ENCODE results near the gene TIMM10. TPM values are rescaled to one million over a fixed set of nuclear protein-coding genes. Genes with fewer than 3 reads are reported as not detected.

The TIMM10 gene
- total RNA-seq, 1 donor = 25.7 TPM

GRCh38 chr11:57500515-57500914 is 30.0 kb downstream of the TIMM10 start:
- Histone ChIP-seq H3K27me3 (ENCODE audit: insufficient read depth, low read length) (no peaks in the 10 kb centered on the region), H4K20me1 (ENCODE audit: insufficient read depth, low read length) (no peaks in the 10 kb centered on the region), H3K4me3 (ENCODE audit: insufficient read depth, low read length) (no peak overlapping the region), H3K4me1 (ENCODE audit: insufficient read depth, low read length) (peaks cover 9% of the 10 kb centered on the region), H3K4me2 (ENCODE audit: insufficient read depth, low read length) (no peak overlapping the region), H3K79me2 (ENCODE audit: insufficient read depth, low read length) (no peaks in the 10 kb centered on the region), H2AFZ (ENCODE audit: low read length) (no peak overlapping the region), H3K36me3 (ENCODE audit: insufficient read depth, low read length) (no peaks in the 10 kb centered on the region), H3K9me3 (ENCODE audit: low read depth, low read length) (no peaks in the 10 kb centered on the region), H3K27ac (ENCODE audit: low read depth, low read length) (no peak overlapping the region)
- DNase-seq (ENCODE audit: insufficient read length, low spot score, missing footprints) = no peak
- TF ChIP-seq CTCF (IDR thresholded peaks at IDR 0.05; ENCODE audit: extremely low read depth, low read depth, low read length) = no peak

GRCh38 chr11:57499983-57500461 is 30.5 kb downstream of the TIMM10 start:
- TF ChIP-seq CTCF (IDR thresholded peaks at IDR 0.05; ENCODE audit: extremely low read depth, low read depth, low read length) = no peak
- H3K4me2 ChIP-seq (ENCODE audit: insufficient read depth, low read length) = peak overlapping the region; percentile 93
- no peaks in the 10 kb centered on the region for H3K79me2 ChIP-seq (ENCODE audit: insufficient read depth, low read length)
- H3K27ac ChIP-seq (ENCODE audit: low read depth, low read length) = no peak overlapping the region
- H2AFZ ChIP-seq (ENCODE audit: low read length) = peak overlapping the region; percentile 94
- peak; percentile 48 for DNase-seq (ENCODE audit: insufficient read length, low spot score, missing footprints)
- no peaks in the 10 kb centered on the region for H3K9me3 ChIP-seq (ENCODE audit: low read depth, low read length)
- no peaks in the 10 kb centered on the region for H4K20me1 ChIP-seq (ENCODE audit: insufficient read depth, low read length)
- no peaks in the 10 kb centered on the region for H3K27me3 ChIP-seq (ENCODE audit: insufficient read depth, low read length)
- H3K4me1 ChIP-seq (ENCODE audit: insufficient read depth, low read length) = peaks cover 9% of the 10 kb centered on the region
- peak overlapping the region; percentile 73 for H3K4me3 ChIP-seq (ENCODE audit: insufficient read depth, low read length)
- no peaks in the 10 kb centered on the region for H3K36me3 ChIP-seq (ENCODE audit: insufficient read depth, low read length)

- Histone ChIP-seq H3K4me1 (ENCODE audit: insufficient read depth, low read length) (peaks cover 9% of the 10 kb centered on the region), H3K9me3 (ENCODE audit: low read depth, low read length) (no peaks in the 10 kb centered on the region), H3K79me2 (ENCODE audit: insufficient read depth, low read length) (no peaks in the 10 kb centered on the region), H3K36me3 (ENCODE audit: insufficient read depth, low read length) (no peaks in the 10 kb centered on the region), H3K4me2 (ENCODE audit: insufficient read depth, low read length) (peak overlapping the region; percentile 93), H3K27ac (ENCODE audit: low read depth, low read length) (peak overlapping the region; percentile 61), H3K27me3 (ENCODE audit: insufficient read depth, low read length) (no peaks in the 10 kb centered on the region), H3K4me3 (ENCODE audit: insufficient read depth, low read length) (peak overlapping the region; percentile 73), H2AFZ (ENCODE audit: low read length) (peak overlapping the region; percentile 94), H4K20me1 (ENCODE audit: insufficient read depth, low read length) (no peaks in the 10 kb centered on the region)
- DNase-seq (ENCODE audit: insufficient read length, low spot score, missing footprints) = peak; percentile 100
- TF ChIP-seq CTCF (IDR thresholded peaks at IDR 0.05; ENCODE audit: extremely low read depth, low read depth, low read length) = no peak
Observed at GRCh38 chr11:57499413-57499982, 31.1 kb downstream of the TIMM10 start.

- Histone ChIP-seq H3K27me3 (ENCODE audit: insufficient read depth, low read length) (no peaks in the 10 kb centered on the region), H3K36me3 (ENCODE audit: insufficient read depth, low read length) (no peaks in the 10 kb centered on the region), H2AFZ (ENCODE audit: low read length) (no peak overlapping the region), H3K4me3 (ENCODE audit: insufficient read depth, low read length) (no peak overlapping the region), H3K79me2 (ENCODE audit: insufficient read depth, low read length) (no peaks in the 10 kb centered on the region), H3K4me2 (ENCODE audit: insufficient read depth, low read length) (no peak overlapping the region), H3K4me1 (ENCODE audit: insufficient read depth, low read length) (peaks cover 9% of the 10 kb centered on the region), H3K27ac (ENCODE audit: low read depth, low read length) (no peak overlapping the region), H3K9me3 (ENCODE audit: low read depth, low read length) (no peaks in the 10 kb centered on the region), H4K20me1 (ENCODE audit: insufficient read depth, low read length) (no peaks in the 10 kb centered on the region)
- DNase-seq (ENCODE audit: insufficient read length, low spot score, missing footprints) = peak; percentile 34
- no peak for TF ChIP-seq CTCF (IDR thresholded peaks at IDR 0.05; ENCODE audit: extremely low read depth, low read depth, low read length)
Observed at GRCh38 chr11:57498540-57498939, 32.0 kb downstream of the TIMM10 start.

Data from osteoblast (primary cell).